D721Med (cell line): ENCODE data around the gene SEMA4A.
"Not testable (repeated sequence)": the region's sequence is repeated elsewhere in the genome, so short reads cannot be mapped to it uniquely, and the experiment has no call there.

Experiments used
- DNase-seq: peaks from one replicate; pipeline ENCODE4 v3.0.0; 2011; ENCODE audit warnings: low spot score; ENCODE audit not compliant: insufficient read length
- FAIRE-seq: peaks from 2 replicates; lab custom pipeline; 2011; peaks lifted over from hg19 to GRCh38; lab: Jason Lieb, UNC
- TF ChIP-seq, protein P1 (sequence below): IDR thresholded peaks from 2 replicates; pipeline ENCODE4 v1.5.1; 2012; ENCODE audit warnings: mild to moderate bottlenecking, control low read depth; ENCODE audit not compliant: insufficient read depth; ENCODE audit errors: missing control alignments

The SEMA4A gene

DNA sequence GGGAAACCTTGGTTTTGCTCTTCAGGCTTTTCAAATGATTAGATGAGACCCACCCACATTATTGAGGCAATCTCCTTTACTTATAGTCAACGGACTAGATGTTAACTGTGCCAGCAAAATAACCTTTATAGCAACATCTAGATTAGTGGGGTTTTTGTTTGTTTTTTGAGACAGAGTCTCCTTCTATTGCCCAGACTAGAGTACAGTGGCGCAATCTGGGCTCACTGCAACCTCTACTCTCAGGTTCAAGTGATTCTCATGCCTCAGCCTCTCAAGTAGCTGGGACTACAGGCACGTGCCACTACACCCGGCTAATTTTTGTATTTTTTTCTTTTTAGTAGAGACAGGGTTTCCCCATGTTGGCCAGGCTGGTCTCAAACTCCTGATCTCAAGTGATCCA is 36.9 kb downstream of the SEMA4A start:
- not testable (repeated sequence) for DNase-seq, FAIRE-seq

- FAIRE-seq (peak; percentile 63), DNase-seq (peak; percentile 1)
- TF ChIP-seq, protein P1, sequence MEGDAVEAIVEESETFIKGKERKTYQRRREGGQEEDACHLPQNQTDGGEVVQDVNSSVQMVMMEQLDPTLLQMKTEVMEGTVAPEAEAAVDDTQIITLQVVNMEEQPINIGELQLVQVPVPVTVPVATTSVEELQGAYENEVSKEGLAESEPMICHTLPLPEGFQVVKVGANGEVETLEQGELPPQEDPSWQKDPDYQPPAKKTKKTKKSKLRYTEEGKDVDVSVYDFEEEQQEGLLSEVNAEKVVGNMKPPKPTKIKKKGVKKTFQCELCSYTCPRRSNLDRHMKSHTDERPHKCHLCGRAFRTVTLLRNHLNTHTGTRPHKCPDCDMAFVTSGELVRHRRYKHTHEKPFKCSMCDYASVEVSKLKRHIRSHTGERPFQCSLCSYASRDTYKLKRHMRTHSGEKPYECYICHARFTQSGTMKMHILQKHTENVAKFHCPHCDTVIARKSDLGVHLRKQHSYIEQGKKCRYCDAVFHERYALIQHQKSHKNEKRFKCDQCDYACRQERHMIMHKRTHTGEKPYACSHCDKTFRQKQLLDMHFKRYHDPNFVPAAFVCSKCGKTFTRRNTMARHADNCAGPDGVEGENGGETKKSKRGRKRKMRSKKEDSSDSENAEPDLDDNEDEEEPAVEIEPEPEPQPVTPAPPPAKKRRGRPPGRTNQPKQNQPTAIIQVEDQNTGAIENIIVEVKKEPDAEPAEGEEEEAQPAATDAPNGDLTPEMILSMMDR: no peak
Measured at GRCh38 chr1:156191292-156191964, 38.0 kb downstream of the SEMA4A start.

GRCh38 chr1:156193208-156193487 is 39.8 kb downstream of the SEMA4A start:
- TF ChIP-seq, protein P1: no peak
- FAIRE-seq (no peak), DNase-seq (no peak)

GRCh38 chr1:156193488-156194299 is 40.3 kb downstream of the SEMA4A start, which contains the start of gene SLC25A44:
Gene SLC25A44 (plus strand): TSS chr1:156194104. CDS start chr1:156199848, 5,744 bp downstream.
- TF ChIP-seq, protein P1: peak; percentile 31
- peak; percentile 96 for FAIRE-seq
- peak; percentile 92 for DNase-seq

- DNase-seq (peak; percentile 29), FAIRE-seq (peak; percentile 11)
- TF ChIP-seq, protein P1: no peak
Measured at GRCh38 chr1:156194300-156194652, 40.9 kb downstream of the SEMA4A start.

GRCh38 chr1:156195853-156196252 is 42.5 kb downstream of the SEMA4A start:
- no peak for FAIRE-seq
- DNase-seq: peak; percentile 7
- TF ChIP-seq, protein P1: no peak

- DNase-seq: no peak
- TF ChIP-seq, protein P1: no peak
- no peak for FAIRE-seq
Measured at GRCh38 chr1:156196445-156196844, 43.1 kb downstream of the SEMA4A start.
